A673 (cell line): Measurements from ENCODE around the gene RAPGEF2.

ENCODE experiments used
- EZH2 ChIP-seq: fragments of 200-600 bp; sonication (generic); IDR thresholded peaks from 2 replicates; pipeline ENCODE4 v1.6.1; 2017; ENCODE audit warnings: borderline replicate concordance, low read depth, mild to moderate bottlenecking, mixed read lengths, antibody characterized with exemption, low read length; ENCODE audit not compliant: poor library complexity, severe bottlenecking
- TF ChIP-seq, protein P1 (sequence below): fragments of 300-800, 200-600 bp; sonication (generic); conservative IDR thresholded peaks from 2 replicates; pipeline ENCODE4 v1.5.1; 2017; ENCODE audit warnings: low read depth, mild to moderate bottlenecking, antibody characterized with exemption, low read length, moderate library complexity, mixed read lengths

DNA sequence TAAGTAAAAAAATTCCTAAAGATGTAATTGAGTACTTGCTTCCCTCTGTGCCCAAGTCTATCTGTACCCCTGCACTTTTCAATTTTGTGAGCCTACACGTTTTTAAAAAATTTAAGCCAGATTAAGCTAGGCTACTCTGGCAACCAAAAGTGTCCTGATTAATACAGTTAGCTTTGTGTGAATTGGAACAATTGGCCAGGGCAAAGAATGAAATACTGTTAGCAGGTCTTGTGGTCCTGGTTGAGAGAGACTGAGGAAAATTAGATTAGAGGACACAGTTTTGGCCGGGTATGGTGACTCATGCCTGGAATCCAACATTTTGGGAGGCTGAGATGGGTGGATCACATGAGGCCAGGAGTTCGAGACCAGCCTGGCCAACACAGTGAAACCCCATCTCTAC lies 293.3 kb downstream of the RAPGEF2 start:
- TF ChIP-seq, protein P1, sequence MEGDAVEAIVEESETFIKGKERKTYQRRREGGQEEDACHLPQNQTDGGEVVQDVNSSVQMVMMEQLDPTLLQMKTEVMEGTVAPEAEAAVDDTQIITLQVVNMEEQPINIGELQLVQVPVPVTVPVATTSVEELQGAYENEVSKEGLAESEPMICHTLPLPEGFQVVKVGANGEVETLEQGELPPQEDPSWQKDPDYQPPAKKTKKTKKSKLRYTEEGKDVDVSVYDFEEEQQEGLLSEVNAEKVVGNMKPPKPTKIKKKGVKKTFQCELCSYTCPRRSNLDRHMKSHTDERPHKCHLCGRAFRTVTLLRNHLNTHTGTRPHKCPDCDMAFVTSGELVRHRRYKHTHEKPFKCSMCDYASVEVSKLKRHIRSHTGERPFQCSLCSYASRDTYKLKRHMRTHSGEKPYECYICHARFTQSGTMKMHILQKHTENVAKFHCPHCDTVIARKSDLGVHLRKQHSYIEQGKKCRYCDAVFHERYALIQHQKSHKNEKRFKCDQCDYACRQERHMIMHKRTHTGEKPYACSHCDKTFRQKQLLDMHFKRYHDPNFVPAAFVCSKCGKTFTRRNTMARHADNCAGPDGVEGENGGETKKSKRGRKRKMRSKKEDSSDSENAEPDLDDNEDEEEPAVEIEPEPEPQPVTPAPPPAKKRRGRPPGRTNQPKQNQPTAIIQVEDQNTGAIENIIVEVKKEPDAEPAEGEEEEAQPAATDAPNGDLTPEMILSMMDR: no peak
- TF ChIP-seq EZH2: no peak
